HG03575 (cell line): Measurements from ENCODE around the gene MAEA.

ENCODE experiments used
- ATAC-seq: cut with Tn5 transposase; IDR thresholded peaks from one replicate; pipeline ENCODE4 v1.9.1; 2021; ENCODE audit not compliant: unreplicated experiment, insufficient number of reproducible peaks, low FRiP score; ENCODE audit errors: extremely low read depth

MAEA gene

DNA sequence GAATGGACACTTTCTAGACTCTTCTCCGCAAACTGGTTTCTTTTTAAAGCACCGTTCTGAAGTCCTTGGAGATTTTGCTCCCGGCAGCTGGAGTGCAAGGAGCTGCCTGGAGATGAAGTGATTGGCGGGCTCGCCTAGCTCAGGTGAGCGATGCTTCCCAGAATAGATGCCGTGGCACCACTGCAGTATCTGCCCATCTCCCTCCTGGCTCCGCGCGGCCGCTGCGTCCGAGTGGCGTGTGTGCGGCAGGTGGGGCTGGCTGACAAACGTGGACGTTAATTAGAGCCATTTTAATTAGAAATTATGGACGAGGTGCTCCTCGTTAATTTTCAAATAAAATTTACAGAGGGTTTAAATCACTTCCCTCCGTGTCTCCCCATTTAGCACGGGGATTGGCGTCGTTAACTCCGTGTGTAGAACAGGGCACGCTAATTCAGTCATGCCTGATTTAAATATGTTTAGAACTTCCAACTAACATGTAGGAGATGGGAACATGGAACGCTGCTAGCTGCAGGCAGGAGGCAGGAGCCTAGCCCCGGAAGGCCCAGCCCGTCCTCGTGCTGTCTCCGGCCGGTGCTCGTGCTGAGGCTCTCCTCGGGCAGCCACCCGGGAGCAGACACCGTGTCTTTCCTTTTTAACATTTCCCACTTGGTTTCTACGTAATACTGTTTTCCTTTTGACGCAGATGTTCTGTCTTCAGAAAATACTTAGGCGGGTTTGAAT lies 68.9 kb downstream of the MAEA start:
- ATAC-seq, result no peak

DNA sequence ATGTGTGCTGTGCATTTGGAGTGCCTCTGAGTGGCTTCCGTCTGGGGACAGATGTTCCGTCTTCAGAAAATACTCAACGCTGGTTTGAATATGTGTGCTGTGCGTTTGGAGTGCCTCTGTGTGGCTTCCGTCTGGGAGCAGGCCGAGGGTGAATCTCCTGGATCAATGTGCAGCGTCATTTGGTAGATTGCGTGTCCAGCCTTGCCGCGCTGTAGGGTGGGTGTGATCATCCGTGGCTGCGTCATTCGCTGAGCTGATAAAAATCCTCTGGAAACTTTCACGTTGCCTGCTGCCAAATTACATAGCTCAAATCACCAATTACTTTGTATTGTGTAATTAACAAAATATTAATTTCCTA lies 69.4 kb downstream of the MAEA start:
- no peak for ATAC-seq

DNA sequence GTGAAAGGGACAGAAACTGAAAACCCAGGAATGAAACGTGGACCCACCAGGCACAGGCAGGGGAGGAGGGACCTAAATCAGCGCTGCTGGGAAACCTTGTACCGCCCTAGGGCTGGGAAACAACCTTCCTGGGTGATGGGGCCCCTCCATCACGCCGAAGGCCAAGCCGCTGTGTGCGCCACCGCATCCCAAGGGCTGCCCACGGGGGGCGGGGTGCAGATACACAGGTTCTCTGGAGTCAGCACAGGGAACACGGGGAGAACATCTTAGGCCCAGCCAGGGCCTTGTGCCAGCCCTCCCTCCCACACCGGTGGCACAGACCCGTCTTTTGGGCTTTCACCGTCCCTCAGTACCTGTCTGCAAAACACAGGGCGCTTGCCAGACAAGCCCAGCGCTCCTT lies 70.3 kb downstream of the MAEA start:
- no peak for ATAC-seq

- ATAC-seq, result no peak
Observed at GRCh38 chr4:1360423-1361283, 71.0 kb downstream of the MAEA start.

- ATAC-seq, result no peak
Observed at GRCh38 chr4:1361431-1361830, 71.7 kb downstream of the MAEA start.

GRCh38 chr4:1362046-1362445 lies 72.4 kb downstream of the MAEA start:
- ATAC-seq, result no peak

GRCh38 chr4:1362521-1362920 lies 72.8 kb downstream of the MAEA start:
- ATAC-seq, result no peak

- ATAC-seq, result no peak
Observed at GRCh38 chr4:1363513-1363912, 73.8 kb downstream of the MAEA start.

GRCh38 chr4:1364217-1364616 lies 74.5 kb downstream of the MAEA start:
- ATAC-seq, result no peak

- ATAC-seq, result no peak
Observed at GRCh38 chr4:1364748-1365147, 75.1 kb downstream of the MAEA start.

DNA sequence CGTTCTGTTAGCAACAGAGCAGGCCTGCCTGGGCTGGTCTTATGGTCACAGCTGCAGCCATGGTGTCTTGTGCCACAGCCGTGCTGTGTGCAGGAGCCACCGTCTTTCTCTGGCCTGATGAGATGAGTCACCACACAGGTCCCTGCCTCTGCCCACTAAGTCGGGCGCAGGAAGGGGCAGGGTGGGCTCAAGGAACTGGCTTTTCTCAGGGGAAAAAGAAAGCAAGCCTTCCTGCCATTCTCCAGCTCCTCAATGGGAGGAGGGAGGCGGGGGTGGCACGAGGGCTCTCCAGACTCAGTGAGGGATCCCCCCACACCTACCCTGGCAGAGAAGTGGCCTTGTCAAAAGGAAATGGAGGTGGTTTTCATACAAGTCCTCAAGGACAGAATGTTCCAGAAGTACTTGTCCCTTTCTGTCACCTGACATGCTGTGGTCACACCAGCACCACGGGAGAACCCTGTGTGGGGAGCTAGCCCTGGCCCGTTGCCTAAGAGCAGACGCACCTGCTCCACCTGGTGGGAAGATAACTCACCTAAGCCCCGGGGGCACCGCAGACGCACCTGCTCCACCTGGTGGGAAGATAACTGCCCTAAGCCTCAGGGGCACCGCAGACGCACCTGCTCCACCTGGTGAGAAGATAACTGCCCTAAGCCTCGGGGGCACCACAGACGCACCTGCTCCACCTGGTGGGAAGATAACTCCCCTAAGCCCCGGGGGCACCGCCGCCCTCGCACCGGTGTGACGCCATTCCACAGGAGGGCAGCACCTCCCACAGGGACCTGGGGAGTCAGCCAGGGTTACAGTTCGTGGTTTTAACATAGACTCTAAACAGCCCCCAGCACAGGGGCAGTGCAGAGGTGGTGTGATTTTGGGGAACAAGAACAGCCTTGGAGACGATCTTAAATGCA lies 75.8 kb downstream of the MAEA start:
- ATAC-seq, result no peak

- ATAC-seq, result no peak
Observed at GRCh38 chr4:1366371-1367229, 76.9 kb downstream of the MAEA start.

- ATAC-seq, result no peak
Observed at GRCh38 chr4:1367230-1367935, 77.7 kb downstream of the MAEA start.

- ATAC-seq, result no peak
Observed at GRCh38 chr4:1367936-1368289, 78.2 kb downstream of the MAEA start.

DNA sequence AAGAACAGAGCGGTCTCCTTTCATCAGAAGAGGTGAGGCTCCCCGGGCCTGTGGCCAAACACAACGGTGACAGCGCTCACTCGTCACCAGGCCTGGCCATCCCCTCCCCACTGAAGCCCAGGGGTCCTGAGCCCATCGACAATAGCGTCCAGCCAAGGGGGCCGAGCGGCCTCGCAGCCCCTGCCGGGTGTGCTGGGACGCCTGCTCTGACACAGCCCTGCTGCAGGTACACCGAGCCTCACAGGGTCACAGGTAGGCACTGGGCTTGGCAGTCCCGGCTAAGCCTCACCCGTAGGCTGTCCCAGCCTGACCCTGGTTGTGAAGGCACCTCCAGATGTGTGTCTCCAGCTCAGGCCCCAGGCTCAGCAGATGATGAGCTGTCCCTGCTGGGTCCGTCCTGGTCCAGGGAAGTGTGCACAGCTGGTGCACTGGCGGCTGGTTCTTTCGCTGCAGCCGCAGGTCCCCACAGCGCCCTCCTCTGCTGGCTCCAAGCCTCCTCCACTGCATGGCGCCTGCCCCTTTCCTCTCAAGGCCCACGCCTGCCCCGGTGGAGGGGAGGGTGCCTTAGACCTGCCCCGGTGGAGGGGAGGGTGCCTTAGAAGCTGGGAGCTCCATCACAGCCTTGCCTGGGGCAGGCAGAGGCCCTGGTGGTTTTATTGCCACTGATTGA lies 78.9 kb downstream of the MAEA start:
- ATAC-seq, result no peak

DNA sequence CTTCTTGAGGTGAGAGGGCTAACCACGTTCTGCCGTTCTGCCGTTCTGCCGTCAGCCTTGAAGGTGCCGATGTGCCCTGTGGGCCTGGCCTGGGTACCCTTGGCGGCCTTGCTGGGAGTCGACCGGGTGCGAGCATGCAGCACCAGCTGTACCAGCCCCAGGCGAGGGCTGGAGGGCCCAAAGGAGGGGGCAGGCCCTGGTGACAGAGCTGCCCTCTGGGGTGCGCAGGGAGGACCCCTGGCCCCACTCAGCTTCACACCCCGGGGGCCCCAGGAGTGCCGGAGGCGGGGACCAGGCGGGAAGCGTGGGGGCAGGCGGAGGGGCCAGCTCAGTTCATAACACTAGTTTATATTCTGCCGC lies 79.4 kb downstream of the MAEA start:
- no peak for ATAC-seq

- no peak for ATAC-seq
Observed at GRCh38 chr4:1369479-1370079, 79.9 kb downstream of the MAEA start.
